HCT116 (cell line): ENCODE results near the gene ZFYVE27. TPM values are rescaled to one million over a fixed set of nuclear protein-coding genes. Genes with fewer than 3 reads are reported as not detected.

ENCODE experiments used
- ATAC-seq: fragments of 200-7000 bp; cut with Tn5 transposase; 2 replicates; pipeline ENCODE4 v1.9.1; 2020; ENCODE audit warnings: mild to moderate bottlenecking, moderate library complexity
- BruUV-seq: library from RNA; stranded (reverse); fragments of 400-500 nt; replicated peaks from 2 replicates; lab custom pipeline; 2021; lab: Mats Ljungman, UMichigan
- CTCF ChIA-PET: fragments of 300-600 bp; sonication (Branson Sonifier 250); formaldehyde crosslinking; loops from one replicate; lab custom pipeline; 2021; ENCODE audit warnings: antibody characterized with exemption; lab: Charles Lee
- POLR2A ChIA-PET: fragments of 300-600, 350-600 bp; sonication (Branson Sonifier 250); formaldehyde crosslinking; loops from one replicate; lab custom pipeline; 2021; ENCODE audit warnings: antibody characterized with exemption; lab: Charles Lee
- RAD21 ChIA-PET, 2 experiments: fragments of 300-600 bp; sonication (Branson Sonifier 250); formaldehyde crosslinking; loops; one replicate each; lab custom pipeline; 2023; ENCODE audit warnings: low total read pairs in 2 of 2; ENCODE audit not compliant: uncharacterized antibody in 2 of 2, unreplicated experiment in 2 of 2, low non-redundant PET in 1 of 2; lab: Charles Lee
- DNase-seq: peaks from one replicate; pipeline ENCODE4 v3.0.0-alpha.2; 2010; ENCODE audit warnings: low read depth, low spot score
- H2AFZ ChIP-seq: fragments of 200-600 bp; shearing (Covaris generic), sonication (generic); 2 replicates; pipeline ENCODE4 v1.6.1; 2017; ENCODE audit warnings: low read depth, mixed run types, mixed read lengths, antibody characterized with exemption, low read length; ENCODE audit not compliant: poor library complexity, severe bottlenecking
- H3K27ac ChIP-seq: 2 replicates; pipeline ENCODE4 v1.5.1; 2012; ENCODE audit warnings: low read depth, low read length
- H3K27me3 ChIP-seq: fragments of 200-600 bp; sonication (generic); 2 replicates; pipeline ENCODE4 v1.6.1; 2016; ENCODE audit warnings: mixed run types, low read length, mixed read lengths; ENCODE audit not compliant: insufficient read depth
- H3K36me3 ChIP-seq, 2 experiments: fragments of 200-500 bp in 1 of 2; fragments of 200-600 bp in 1 of 2; sonication (Bioruptor generic) in 1 of 2; sonication (generic) in 1 of 2; 2 replicates each; pipeline versions ENCODE4 v1.5.1 to v1.6.1; 2014 to 2016; ENCODE audit warnings: low read length in 2 of 2, inconsistent platforms in 1 of 2, mixed read lengths in 1 of 2, mixed run types in 1 of 2; ENCODE audit not compliant: insufficient read depth in 2 of 2, control insufficient read depth in 1 of 2
- H3K4me1 ChIP-seq, 2 experiments: fragments of 200-600 bp in 1 of 2; sonication (generic) in 1 of 2; 2 replicates each; pipeline versions ENCODE4 v1.5.1 to v1.6.1; 2012 to 2017; ENCODE audit warnings: low read length in 2 of 2, inconsistent platforms in 1 of 2, mild to moderate bottlenecking in 1 of 2, mixed read lengths in 1 of 2, mixed run types in 1 of 2, moderate library complexity in 1 of 2; ENCODE audit not compliant: insufficient read depth in 2 of 2, control insufficient read depth in 1 of 2
- H3K4me2 ChIP-seq: fragments of 200-600 bp; sonication (generic); 2 replicates; pipeline ENCODE4 v1.6.1; 2017; ENCODE audit warnings: mixed run types, low read length, mixed read lengths
- H3K4me3 ChIP-seq, 2 experiments: fragments of 200-600 bp in 1 of 2; sonication (generic) in 1 of 2; replicated peaks in 1 of 2; 2 replicates each; pipeline ENCODE4 v1.5.1; 2011 to 2016; ENCODE audit warnings: low read length in 2 of 2, control low read depth in 1 of 2, low read depth in 1 of 2, mild to moderate bottlenecking in 1 of 2, mixed read lengths in 1 of 2, mixed run types in 1 of 2
- H3K79me2 ChIP-seq: fragments of 200-600 bp; sonication (generic); 2 replicates; pipeline ENCODE4 v1.6.1; 2017; ENCODE audit warnings: mild to moderate bottlenecking, mixed run types, low read length, moderate library complexity, mixed read lengths; ENCODE audit not compliant: insufficient read depth
- H3K9ac ChIP-seq: fragments of 200-600 bp; sonication (generic); 2 replicates; pipeline ENCODE4 v1.6.1; 2016; ENCODE audit warnings: low read length, mixed read lengths
- H3K9me2 ChIP-seq: fragments of 200-600 bp; sonication (generic), shearing (Covaris generic); 2 replicates; pipeline ENCODE4 v1.6.1; 2017; ENCODE audit warnings: mixed run types, mild to moderate bottlenecking, moderate library complexity; ENCODE audit not compliant: insufficient read depth
- H3K9me3 ChIP-seq, 2 experiments: fragments of 200-500 bp in 1 of 2; fragments of 200-600 bp in 1 of 2; sonication (Bioruptor generic) in 1 of 2; sonication (generic) in 1 of 2; 2 replicates each; pipeline ENCODE4 v1.6.1; 2014 to 2017; ENCODE audit warnings: low read length in 2 of 2, mixed read lengths in 2 of 2, inconsistent platforms in 1 of 2, low read depth in 1 of 2, mild to moderate bottlenecking in 1 of 2, mixed run types in 1 of 2, moderate library complexity in 1 of 2; ENCODE audit not compliant: control insufficient read depth in 1 of 2, insufficient read depth in 1 of 2
- H4K20me1 ChIP-seq: fragments of 200-600 bp; sonication (generic), shearing (Covaris generic); 2 replicates; pipeline ENCODE4 v1.6.1; 2017; ENCODE audit warnings: mixed run types, mild to moderate bottlenecking, moderate library complexity; ENCODE audit not compliant: insufficient read depth
- ATF3 ChIP-seq: IDR thresholded peaks from 2 replicates; pipeline ENCODE4 v1.6.1; 2012
- CTCF ChIP-seq, 3 experiments: fragments of 200-600 bp in 1 of 3; sonication (generic) in 1 of 3; IDR thresholded peaks in 2 of 3; conservative IDR thresholded peaks in 1 of 3; 2 replicates each; pipeline ENCODE4 v1.5.1; 2012 to 2017; ENCODE audit warnings: low read depth in 2 of 3, low read length in 2 of 3, antibody characterized with exemption in 1 of 3, borderline replicate concordance in 1 of 3, control low read depth in 1 of 3, mild to moderate bottlenecking in 1 of 3, mixed read lengths in 1 of 3, mixed run types in 1 of 3, moderate library complexity in 1 of 3; ENCODE audit not compliant: insufficient read depth in 1 of 3
- ELF1 ChIP-seq: IDR thresholded peaks from 2 replicates; pipeline ENCODE4 v1.6.1; 2012; ENCODE audit warnings: low read depth, borderline replicate concordance
- POLR2AphosphoS5 ChIP-seq: IDR thresholded peaks from 2 replicates; pipeline ENCODE4 v1.6.1; 2011; ENCODE audit warnings: mild to moderate bottlenecking, low read depth, low read length, moderate library complexity
- RAD21 ChIP-seq: IDR thresholded peaks from 2 replicates; pipeline ENCODE4 v1.6.1; 2012; ENCODE audit warnings: low read depth, mild to moderate bottlenecking
- SIN3A ChIP-seq: IDR thresholded peaks from 2 replicates; pipeline ENCODE4 v1.6.1; 2012; ENCODE audit warnings: low read depth
- SP1 ChIP-seq: IDR thresholded peaks from 2 replicates; pipeline ENCODE4 v1.6.1; 2012; ENCODE audit warnings: low read depth
- TCF7L2 ChIP-seq: IDR thresholded peaks from 2 replicates; pipeline ENCODE4 v1.7.0; 2011; ENCODE audit warnings: borderline replicate concordance, inconsistent platforms; ENCODE audit not compliant: insufficient read depth, insufficient read length; ENCODE audit errors: extremely low read depth
- intact Hi-C: fragments of 100-400 bp; cut with micrococcal nuclease; formaldehyde crosslinking; loops from 2 replicates; pipeline ENCODE4 v1.10.0; 2022
- total RNA-seq: library from RNA; stranded (reverse); gene quantifications from one replicate; pipeline ENCODE4 v1.2.1, GENCODE V29; 2021; ENCODE audit not compliant: unreplicated experiment
- TF ChIP-seq, protein P1 (sequence below): IDR thresholded peaks from 2 replicates; pipeline ENCODE4 v1.6.1; 2012; ENCODE audit warnings: low read depth

The ZFYVE27 gene
- total RNA-seq, 1 experiment from 2014 or later, result 28.4 TPM

DNA sequence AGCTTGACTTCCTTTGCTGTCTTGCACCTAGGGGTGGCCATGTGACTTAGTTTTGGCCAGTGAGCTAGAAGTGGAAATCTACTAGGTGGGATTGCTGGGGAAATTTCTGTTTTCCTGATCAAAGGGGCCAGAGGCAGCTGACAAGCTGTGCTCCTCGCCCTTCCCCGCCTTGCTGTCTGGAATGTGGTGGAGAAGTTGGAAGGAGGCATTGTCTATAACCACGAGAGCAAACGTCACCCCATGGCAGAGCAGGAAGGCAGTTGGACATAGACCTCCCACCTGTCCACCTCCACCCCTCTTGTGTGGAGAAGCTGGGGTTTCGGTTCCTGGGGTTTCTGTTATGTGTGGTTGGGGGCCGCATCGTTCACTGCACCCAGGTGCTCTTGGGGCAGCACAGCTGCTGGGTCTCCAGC lies 27.6 kb downstream of the ZFYVE27 start:
- no TSS peak for BruUV-seq
- H3K4me1 ChIP-seq, result peaks cover 2 to 4% of the 10 kb centered on the region in 2 experiments; a peak in 3 of 4 replicates
- no peak overlapping the region for H3K9ac ChIP-seq
- H3K27me3 ChIP-seq, result no peaks in the 10 kb centered on the region
- H3K4me2 ChIP-seq, result no peak overlapping the region
- H3K79me2 ChIP-seq, result no peaks in the 10 kb centered on the region
- H3K9me3 ChIP-seq, result no peaks in the 10 kb centered on the region
- no peak overlapping the region for H3K27ac ChIP-seq
- TF ChIP-seq, protein P1, sequence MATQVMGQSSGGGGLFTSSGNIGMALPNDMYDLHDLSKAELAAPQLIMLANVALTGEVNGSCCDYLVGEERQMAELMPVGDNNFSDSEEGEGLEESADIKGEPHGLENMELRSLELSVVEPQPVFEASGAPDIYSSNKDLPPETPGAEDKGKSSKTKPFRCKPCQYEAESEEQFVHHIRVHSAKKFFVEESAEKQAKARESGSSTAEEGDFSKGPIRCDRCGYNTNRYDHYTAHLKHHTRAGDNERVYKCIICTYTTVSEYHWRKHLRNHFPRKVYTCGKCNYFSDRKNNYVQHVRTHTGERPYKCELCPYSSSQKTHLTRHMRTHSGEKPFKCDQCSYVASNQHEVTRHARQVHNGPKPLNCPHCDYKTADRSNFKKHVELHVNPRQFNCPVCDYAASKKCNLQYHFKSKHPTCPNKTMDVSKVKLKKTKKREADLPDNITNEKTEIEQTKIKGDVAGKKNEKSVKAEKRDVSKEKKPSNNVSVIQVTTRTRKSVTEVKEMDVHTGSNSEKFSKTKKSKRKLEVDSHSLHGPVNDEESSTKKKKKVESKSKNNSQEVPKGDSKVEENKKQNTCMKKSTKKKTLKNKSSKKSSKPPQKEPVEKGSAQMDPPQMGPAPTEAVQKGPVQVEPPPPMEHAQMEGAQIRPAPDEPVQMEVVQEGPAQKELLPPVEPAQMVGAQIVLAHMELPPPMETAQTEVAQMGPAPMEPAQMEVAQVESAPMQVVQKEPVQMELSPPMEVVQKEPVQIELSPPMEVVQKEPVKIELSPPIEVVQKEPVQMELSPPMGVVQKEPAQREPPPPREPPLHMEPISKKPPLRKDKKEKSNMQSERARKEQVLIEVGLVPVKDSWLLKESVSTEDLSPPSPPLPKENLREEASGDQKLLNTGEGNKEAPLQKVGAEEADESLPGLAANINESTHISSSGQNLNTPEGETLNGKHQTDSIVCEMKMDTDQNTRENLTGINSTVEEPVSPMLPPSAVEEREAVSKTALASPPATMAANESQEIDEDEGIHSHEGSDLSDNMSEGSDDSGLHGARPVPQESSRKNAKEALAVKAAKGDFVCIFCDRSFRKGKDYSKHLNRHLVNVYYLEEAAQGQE, result no peak
- TF ChIP-seq ELF1, result no peak
- TF ChIP-seq SIN3A, result no peak
- H2AFZ ChIP-seq, result no peak overlapping the region
- no peaks in the 10 kb centered on the region for H3K9me2 ChIP-seq
- intact Hi-C loops, result no loop called here
- H3K4me3 ChIP-seq, result no peak overlapping the region
- DNase-seq (no peak), ATAC-seq (no peak)
- RAD21 ChIA-PET, result no interaction called here
- POLR2A ChIA-PET, result no interaction called here
- CTCF ChIA-PET, result interaction anchor here (1.8 kb wide), 1 partner anchor 281 kb away, joined by 4 read pairs; no protein-coding TSS in a partner anchor
- H3K36me3 ChIP-seq, result peaks cover 9 to 14% of the 10 kb centered on the region in 2 experiments; a peak in 3 of 4 replicates
- H4K20me1 ChIP-seq, result no peaks in the 10 kb centered on the region

GRCh38 chr10:97765201-97765600 lies 28.3 kb downstream of the ZFYVE27 start:
- Histone ChIP-seq H3K27ac (no peak overlapping the region), H3K4me2 (no peak overlapping the region), H3K4me3 (no peak overlapping the region), H4K20me1 (no peaks in the 10 kb centered on the region), H3K9me3 (no peaks in the 10 kb centered on the region), H3K36me3 (peaks cover 2 to 8% of the 10 kb centered on the region in 2 experiments; a peak in 3 of 4 replicates), H2AFZ (no peak overlapping the region), H3K9me2 (no peaks in the 10 kb centered on the region), H3K9ac (no peak overlapping the region), H3K4me1 (peaks cover 2 to 4% of the 10 kb centered on the region in 2 experiments; a peak in 3 of 4 replicates), H3K79me2 (no peaks in the 10 kb centered on the region), H3K27me3 (no peaks in the 10 kb centered on the region)
- POLR2A ChIA-PET, result no interaction called here
- BruUV-seq, result no TSS peak
- ATAC-seq, result no peak
- CTCF ChIA-PET, result interaction anchor here (1.8 kb wide), 1 partner anchor 281 kb away, joined by 4 read pairs; no protein-coding TSS in a partner anchor
- intact Hi-C loops, result no loop called here
- TF ChIP-seq RAD21 (no peak), POLR2AphosphoS5 (no peak), SP1 (no peak), SIN3A (no peak), ATF3 (no peak), CTCF (IDR thresholded peaks at IDR 0.05 in 2 of 3, conservative IDR thresholded peaks at IDR 0.05 in 1 of 3; ENCODE audit: borderline replicate concordance in 1 of 3, insufficient read depth in 1 of 3, low read depth in 2 of 3, low read length in 2 of 3) (no peak), TCF7L2 (no peak)
- RAD21 ChIA-PET, result no interaction called here
- no peak for DNase-seq
